Tibial nerve (tissue), 4 donors: ENCODE measurements around the gene NDUFB3. TPM values are rescaled to one million over a fixed set of nuclear protein-coding genes. Genes with fewer than 3 reads are reported as not detected.

Experiments
- DNase-seq, 2 donors: peaks; one replicate each; pipeline ENCODE4 v3.0.0-alpha.2; 2019; ENCODE audit warnings: low spot score in 2 of 2
- H3K27ac ChIP-seq, 4 donors: fragments of 200-600 bp; sonication (generic) in 3 of 4; one replicate each; pipeline ENCODE4 v1.5.1; 2017 to 2019; ENCODE audit warnings: mild to moderate bottlenecking in 1 of 4
- H3K27me3 ChIP-seq, 2 donors: fragments of 200-600 bp; sonication (generic) in 1 of 2; one replicate each; pipeline versions ENCODE4 v1.5.1 to v1.6.0; 2017 to 2019
- H3K36me3 ChIP-seq, 3 donors: fragments of 200-600 bp; sonication (generic); one replicate each; pipeline ENCODE4 v1.5.1; 2018 to 2019
- H3K4me1 ChIP-seq, 4 donors: fragments of 200-600 bp; sonication (generic) in 3 of 4; one replicate each; pipeline ENCODE4 v1.5.1; 2017 to 2019
- H3K4me3 ChIP-seq, 4 donors: fragments of 200-600 bp; sonication (generic) in 3 of 4; one replicate each; pipeline ENCODE4 v1.5.1; 2017 to 2019; ENCODE audit warnings: mild to moderate bottlenecking in 1 of 4, moderate library complexity in 1 of 4
- H3K9me3 ChIP-seq, 4 donors: fragments of 200-600 bp; sonication (generic) in 3 of 4; one replicate each; pipeline ENCODE4 v1.5.1; 2017 to 2019
- EP300 ChIP-seq, 2 donors: sonication (generic); formaldehyde crosslinking; IDR thresholded peaks; one replicate each; pipeline ENCODE4 v1.6.1; 2017; ENCODE audit warnings: antibody characterized with exemption in 2 of 2, mild to moderate bottlenecking in 1 of 2
- POLR2A ChIP-seq, 2 donors: fragments of 450-650 bp; IDR thresholded peaks; one replicate each; pipeline ENCODE4 v1.6.1; 2017; ENCODE audit warnings: antibody characterized with exemption in 2 of 2, mild to moderate bottlenecking in 2 of 2, moderate library complexity in 2 of 2
- WGBS, 2 donors: methylation state at CpG; one replicate each; pipeline ENCODE4 v1.1.5; 2018; 5-methylcytosine and 5-hydroxymethylcytosine counted together
- total RNA-seq, 4 donors: library from RNA; depleted of rRNA; stranded (reverse); fragments of >200 nt; gene quantifications; one replicate each; pipeline ENCODE4 v1.1.0, GENCODE V29; 2016
- TF ChIP-seq, protein P1 (sequence below), 5 experiments: fragments of 200-600 bp in 3 of 5; fragments of 450-650 bp in 2 of 5; sonication (generic) in 3 of 5; IDR thresholded peaks; one replicate each; pipeline ENCODE4 v1.5.1; 2016 to 2019; ENCODE audit warnings: antibody characterized with exemption in 5 of 5, mild to moderate bottlenecking in 3 of 5, moderate library complexity in 2 of 5

The NDUFB3 gene
- total RNA-seq, 4 donors from 2014 or later = 30.8 to 55.7 (median 52.1) TPM

DNA sequence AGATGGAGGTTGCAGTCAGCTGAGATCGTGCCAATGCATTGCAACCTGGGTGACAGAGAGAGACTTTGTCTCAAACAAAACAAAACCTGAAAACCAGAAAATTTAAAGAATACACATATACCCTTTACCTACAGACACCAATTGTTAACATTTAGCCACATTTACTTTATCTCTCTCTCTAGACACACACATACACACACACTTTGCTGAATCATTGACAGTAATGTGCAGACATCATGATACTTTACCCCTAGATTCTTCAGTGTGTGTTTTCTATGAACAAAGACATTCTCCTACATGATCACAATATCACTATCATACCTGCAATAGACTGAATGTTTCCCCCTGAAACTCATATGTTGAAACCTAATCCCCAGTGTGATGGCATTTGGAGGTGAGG is 34.0 kb downstream of the NDUFB3 start:
- H3K36me3 ChIP-seq = peaks cover 0 to 23% (median 0%) of the 10 kb centered on the region in 3 donors
- WGBS, 2 donors = 92 to 100% methylated on average over 1 of the region's 1 CpG
- H3K27ac ChIP-seq = no peak overlapping the region
- no peak overlapping the region for H3K4me3 ChIP-seq
- H3K27me3 ChIP-seq = no peaks in the 10 kb centered on the region
- no peaks in the 10 kb centered on the region for H3K9me3 ChIP-seq
- TF ChIP-seq EP300 (IDR thresholded peaks at IDR 0.05) (no peak), POLR2A (IDR thresholded peaks at IDR 0.05) (no peak)
- TF ChIP-seq, protein P1, sequence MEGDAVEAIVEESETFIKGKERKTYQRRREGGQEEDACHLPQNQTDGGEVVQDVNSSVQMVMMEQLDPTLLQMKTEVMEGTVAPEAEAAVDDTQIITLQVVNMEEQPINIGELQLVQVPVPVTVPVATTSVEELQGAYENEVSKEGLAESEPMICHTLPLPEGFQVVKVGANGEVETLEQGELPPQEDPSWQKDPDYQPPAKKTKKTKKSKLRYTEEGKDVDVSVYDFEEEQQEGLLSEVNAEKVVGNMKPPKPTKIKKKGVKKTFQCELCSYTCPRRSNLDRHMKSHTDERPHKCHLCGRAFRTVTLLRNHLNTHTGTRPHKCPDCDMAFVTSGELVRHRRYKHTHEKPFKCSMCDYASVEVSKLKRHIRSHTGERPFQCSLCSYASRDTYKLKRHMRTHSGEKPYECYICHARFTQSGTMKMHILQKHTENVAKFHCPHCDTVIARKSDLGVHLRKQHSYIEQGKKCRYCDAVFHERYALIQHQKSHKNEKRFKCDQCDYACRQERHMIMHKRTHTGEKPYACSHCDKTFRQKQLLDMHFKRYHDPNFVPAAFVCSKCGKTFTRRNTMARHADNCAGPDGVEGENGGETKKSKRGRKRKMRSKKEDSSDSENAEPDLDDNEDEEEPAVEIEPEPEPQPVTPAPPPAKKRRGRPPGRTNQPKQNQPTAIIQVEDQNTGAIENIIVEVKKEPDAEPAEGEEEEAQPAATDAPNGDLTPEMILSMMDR (IDR thresholded peaks at IDR 0.05) = no peak
- DNase-seq = no peak
- H3K4me1 ChIP-seq = no peaks in the 10 kb centered on the region

GRCh38 chr2:201107624-201108023 is 35.8 kb downstream of the NDUFB3 start:
- H3K27ac ChIP-seq = no peak overlapping the region
- DNase-seq = no peak
- H3K4me3 ChIP-seq = no peak overlapping the region
- H3K36me3 ChIP-seq = peaks cover 0 to 23% (median 0%) of the 10 kb centered on the region in 3 donors
- H3K27me3 ChIP-seq = no peaks in the 10 kb centered on the region
- no peaks in the 10 kb centered on the region for H3K9me3 ChIP-seq
- TF ChIP-seq, protein P1 (IDR thresholded peaks at IDR 0.05) = no peak
- no peak for TF ChIP-seq POLR2A (IDR thresholded peaks at IDR 0.05)
- no peak for TF ChIP-seq EP300 (IDR thresholded peaks at IDR 0.05)
- 96 to 97% methylated on average over 2 of the region's 2 CpGs for WGBS, 2 donors
- no peaks in the 10 kb centered on the region for H3K4me1 ChIP-seq

- TF ChIP-seq EP300 (IDR thresholded peaks at IDR 0.05) = no peak
- no peak for TF ChIP-seq POLR2A (IDR thresholded peaks at IDR 0.05)
- TF ChIP-seq, protein P1 (IDR thresholded peaks at IDR 0.05) = no peak
- H3K27ac ChIP-seq = no peak overlapping the region
- peaks cover 0 to 6% (median 0%) of the 10 kb centered on the region in 4 donors for H3K4me1 ChIP-seq
- WGBS, 2 donors = 78 to 85% methylated on average over 2 of the region's 2 CpGs
- no peaks in the 10 kb centered on the region for H3K27me3 ChIP-seq
- no peaks in the 10 kb centered on the region for H3K9me3 ChIP-seq
- no peak for DNase-seq
- no peak overlapping the region for H3K4me3 ChIP-seq
- H3K36me3 ChIP-seq = peaks cover 0 to 30% (median 0%) of the 10 kb centered on the region in 3 donors
These were observed 36.5 kb downstream of the NDUFB3 start for GRCh38 chr2:201108341-201108740.

GRCh38 chr2:201109186-201109585 is 37.4 kb downstream of the NDUFB3 start:
- Histone ChIP-seq H3K27ac (no peak overlapping the region), H3K36me3 (peaks cover 0 to 23% (median 0%) of the 10 kb centered on the region in 3 donors), H3K4me3 (no peak overlapping the region), H3K9me3 (no peaks in the 10 kb centered on the region), H3K27me3 (no peaks in the 10 kb centered on the region), H3K4me1 (peaks cover 0 to 10% (median 0%) of the 10 kb centered on the region in 4 donors)
- no peak for DNase-seq
- TF ChIP-seq POLR2A (IDR thresholded peaks at IDR 0.05) (no peak), EP300 (IDR thresholded peaks at IDR 0.05) (no peak)
- TF ChIP-seq, protein P1 (IDR thresholded peaks at IDR 0.05) = no peak
- WGBS, 2 donors = 83 to 89% methylated on average over 4 of the region's 4 CpGs

DNA sequence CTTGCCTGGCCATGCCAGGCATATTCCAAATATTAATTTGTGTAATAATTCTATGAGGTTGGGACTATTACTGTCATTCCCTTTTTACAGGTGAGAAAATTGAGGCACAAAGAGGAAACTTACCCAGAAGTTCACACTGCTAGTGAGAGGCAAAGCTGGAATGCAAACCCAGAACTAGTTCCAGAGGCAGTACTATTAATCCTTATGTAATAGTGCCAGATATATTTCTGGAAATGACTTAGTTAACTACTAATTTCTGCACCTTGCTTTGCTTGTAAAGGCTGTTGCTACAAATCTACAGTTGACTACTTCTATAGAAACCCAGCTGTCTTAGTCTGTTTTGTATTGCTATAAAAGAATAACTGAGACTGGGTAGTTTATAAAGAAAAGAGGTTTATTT is 38.8 kb downstream of the NDUFB3 start:
- Histone ChIP-seq H3K36me3 (peaks cover 0 to 19% (median 0%) of the 10 kb centered on the region in 3 donors), H3K4me3 (no peak overlapping the region), H3K9me3 (no peaks in the 10 kb centered on the region), H3K4me1 (peaks cover 0 to 21% (median 0%) of the 10 kb centered on the region in 4 donors), H3K27me3 (no peaks in the 10 kb centered on the region), H3K27ac (no peak overlapping the region)
- TF ChIP-seq, protein P1 (IDR thresholded peaks at IDR 0.05) = no peak
- TF ChIP-seq POLR2A (IDR thresholded peaks at IDR 0.05) (no peak), EP300 (IDR thresholded peaks at IDR 0.05) (no peak)
- DNase-seq = no peak
